ENCODE data around the gene NDFIP2. TPM values are rescaled to one million over a fixed set of nuclear protein-coding genes. Genes with fewer than 3 reads are reported as not detected.
A peak's percentile ranks its signal among the peaks of the same experiment; 100 is the strongest.

The NDFIP2 gene, protein sequence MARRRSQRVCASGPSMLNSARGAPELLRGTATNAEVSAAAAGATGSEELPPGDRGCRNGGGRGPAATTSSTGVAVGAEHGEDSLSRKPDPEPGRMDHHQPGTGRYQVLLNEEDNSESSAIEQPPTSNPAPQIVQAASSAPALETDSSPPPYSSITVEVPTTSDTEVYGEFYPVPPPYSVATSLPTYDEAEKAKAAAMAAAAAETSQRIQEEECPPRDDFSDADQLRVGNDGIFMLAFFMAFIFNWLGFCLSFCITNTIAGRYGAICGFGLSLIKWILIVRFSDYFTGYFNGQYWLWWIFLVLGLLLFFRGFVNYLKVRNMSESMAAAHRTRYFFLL
- total RNA-seq, result 31.8 TPM

DNA sequence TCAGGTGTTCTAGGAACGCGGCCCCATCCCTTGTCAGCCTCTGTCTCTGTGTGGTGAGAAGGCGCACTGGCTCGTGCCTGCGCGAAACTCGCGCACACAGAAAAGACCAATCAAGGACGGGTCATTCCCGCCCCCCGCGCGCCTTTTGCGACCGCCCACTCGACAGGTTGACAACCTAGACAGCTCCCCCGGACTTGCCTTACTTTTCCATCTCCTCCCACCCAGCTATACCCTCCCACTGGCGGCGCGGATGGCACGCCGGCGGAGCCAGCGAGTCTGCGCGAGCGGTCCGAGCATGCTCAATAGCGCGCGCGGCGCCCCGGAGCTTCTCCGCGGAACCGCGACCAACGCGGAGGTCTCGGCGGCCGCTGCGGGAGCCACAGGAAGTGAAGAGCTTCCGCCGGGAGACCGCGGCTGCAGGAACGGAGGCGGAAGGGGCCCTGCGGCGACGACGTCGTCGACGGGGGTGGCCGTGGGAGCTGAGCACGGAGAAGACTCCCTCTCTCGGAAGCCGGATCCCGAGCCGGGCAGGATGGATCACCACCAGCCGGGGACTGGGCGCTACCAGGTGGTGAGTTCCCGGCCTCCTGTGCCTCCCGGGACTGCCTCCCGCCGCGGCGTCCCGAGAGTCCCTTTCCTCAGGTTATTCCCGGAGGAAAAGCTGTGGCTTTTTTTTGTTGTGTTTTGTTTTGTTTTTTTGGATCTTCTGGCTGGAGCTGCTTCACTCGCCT, at the start of gene NDFIP2:
TSS of gene NDFIP2 (plus strand) at position 202 of the 731 bp plus-strand sequence. CDS start at position 251, 49 bp downstream.
- peak; percentile 86 for DNase-seq (ENCODE audit: low spot score)
- intact Hi-C loops (cut with DNase I), result no loop called here
- peak; percentile 95 for ATAC-seq

GRCh38 chr13:79432086-79432485, 48.9 kb upstream of the NDFIP2 start:
- no peak for ATAC-seq
- intact Hi-C loops (cut with DNase I), result no loop called here
- no peak for DNase-seq (ENCODE audit: low spot score)

GRCh38 chr13:79432992-79433391, 48.0 kb upstream of the NDFIP2 start:
- intact Hi-C loops (cut with DNase I), result no loop called here
- no peak for DNase-seq (ENCODE audit: low spot score)
- no peak for ATAC-seq

DNA sequence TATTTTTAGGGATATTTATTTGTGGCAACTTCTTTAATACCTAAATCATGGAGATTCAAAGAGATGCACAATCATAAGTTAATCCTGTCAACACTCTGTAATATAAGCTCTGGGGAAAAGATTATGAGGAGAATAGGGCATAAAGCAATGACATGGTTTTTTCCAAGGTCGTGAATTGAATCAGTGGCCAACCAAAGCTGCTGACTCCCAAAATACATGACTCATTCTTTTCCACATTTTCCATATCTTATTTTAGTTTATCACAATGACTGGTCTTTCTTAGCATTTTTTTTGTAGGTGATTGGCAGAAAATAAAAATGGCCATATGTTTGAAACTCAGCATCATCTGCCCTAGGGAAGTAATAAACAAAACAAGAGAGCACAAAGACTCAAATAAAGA, 46.4 kb upstream of the NDFIP2 start:
- intact Hi-C loops (cut with DNase I), result no loop called here
- ATAC-seq (no peak), DNase-seq (ENCODE audit: low spot score) (no peak)

DNA sequence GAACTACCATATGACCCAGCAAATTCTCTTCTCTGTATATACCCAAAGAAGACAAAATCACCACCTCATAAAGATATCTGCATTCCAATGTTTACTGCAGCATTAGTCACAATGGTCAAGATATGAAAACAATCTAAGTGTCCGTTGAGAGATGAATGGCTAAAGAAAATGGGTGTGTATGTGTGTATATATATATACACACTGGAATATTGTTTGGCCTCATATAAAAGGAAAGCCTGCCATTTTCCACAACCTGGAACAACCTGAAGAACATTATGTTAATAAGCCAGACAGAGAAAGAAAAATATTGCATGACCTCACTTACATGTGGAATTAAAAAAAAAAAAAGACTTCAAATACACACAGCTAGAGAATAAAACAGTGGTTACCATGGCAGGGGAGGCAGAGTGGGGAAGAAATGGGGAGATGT, 45.4 kb upstream of the NDFIP2 start:
- ATAC-seq, result no peak
- intact Hi-C loops (cut with DNase I), result no loop called here
- no peak for DNase-seq (ENCODE audit: low spot score)

DNA sequence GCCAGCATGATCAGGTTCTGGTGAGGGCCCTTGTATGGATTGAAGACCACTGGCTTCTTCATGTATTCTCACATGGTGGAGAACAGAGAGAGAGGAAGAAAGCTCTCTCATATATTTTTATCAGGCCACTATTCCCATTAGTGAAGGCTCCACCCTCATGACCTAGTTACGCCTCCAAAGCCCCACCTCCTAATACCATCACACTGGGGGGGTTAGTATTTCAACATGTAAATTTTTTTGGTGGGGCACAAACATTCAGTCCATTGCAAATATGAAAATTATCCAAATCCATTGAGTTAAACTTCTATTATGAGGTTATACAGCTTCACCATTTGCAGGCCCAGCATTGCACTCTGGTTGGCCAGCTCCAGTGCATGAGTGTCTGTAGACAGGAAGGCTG, 41.7 kb upstream of the NDFIP2 start:
- intact Hi-C loops (cut with DNase I), result no loop called here
- DNase-seq (ENCODE audit: low spot score) (no peak), ATAC-seq (no peak)

DNA sequence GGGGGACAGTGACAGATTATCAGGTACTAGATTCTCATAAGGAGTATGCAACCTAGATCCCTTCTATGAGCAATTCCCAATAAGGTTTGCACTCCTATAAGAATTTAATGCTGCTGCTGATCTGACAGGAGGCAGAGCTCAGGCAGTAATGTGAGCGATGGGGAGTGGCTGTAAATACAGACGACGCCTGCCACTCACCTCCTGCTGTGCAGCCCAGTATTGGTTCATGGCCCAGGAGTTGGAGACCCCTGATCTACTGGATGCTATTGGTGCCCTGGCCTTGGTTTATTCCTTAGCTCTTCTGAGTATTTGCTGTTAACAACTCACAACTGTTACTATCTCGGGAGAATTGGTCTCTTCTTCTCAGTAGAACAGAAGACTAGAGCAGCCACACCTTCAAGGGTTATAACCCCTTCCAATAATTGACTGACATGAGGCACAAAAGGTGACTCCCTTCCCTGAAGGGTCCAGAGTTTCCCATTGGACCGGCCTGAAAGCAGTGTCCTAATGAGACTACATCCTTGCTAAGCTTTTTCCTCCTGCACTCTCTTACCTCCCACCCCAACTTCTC, 39.9 kb upstream of the NDFIP2 start:
- ATAC-seq (no peak), DNase-seq (ENCODE audit: low spot score) (no peak)
- intact Hi-C loops (cut with DNase I), result no loop called here

GRCh38 chr13:79442221-79442620, 38.7 kb upstream of the NDFIP2 start:
- DNase-seq (ENCODE audit: low spot score), result no peak
- ATAC-seq, result no peak
- intact Hi-C loops (cut with DNase I), result no loop called here

DNA sequence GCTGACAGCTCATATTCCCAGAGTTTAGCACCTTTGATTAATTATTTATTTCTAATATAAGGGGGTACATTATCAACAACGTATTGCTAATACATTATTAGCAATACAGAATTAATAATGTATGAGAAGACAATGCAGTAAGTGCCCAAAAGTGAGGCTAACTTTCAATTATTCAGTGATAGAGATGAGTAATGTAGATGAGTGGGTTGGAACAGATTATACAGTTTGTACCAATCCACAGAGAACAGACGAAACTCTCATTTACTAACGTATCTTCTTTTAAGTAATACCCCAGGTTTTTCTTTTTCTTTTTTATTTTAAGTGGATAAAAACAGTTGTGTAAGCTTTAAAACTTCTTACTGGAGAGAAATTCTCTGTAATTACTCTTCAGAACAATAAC, 38.2 kb upstream of the NDFIP2 start:
- intact Hi-C loops (cut with DNase I), result no loop called here
- ATAC-seq (no peak), DNase-seq (ENCODE audit: low spot score) (no peak)

- no peak for ATAC-seq
- intact Hi-C loops (cut with DNase I), result no loop called here
- no peak for DNase-seq (ENCODE audit: low spot score)
Observed at GRCh38 chr13:79445968-79446645, 34.8 kb upstream of the NDFIP2 start.

DNA sequence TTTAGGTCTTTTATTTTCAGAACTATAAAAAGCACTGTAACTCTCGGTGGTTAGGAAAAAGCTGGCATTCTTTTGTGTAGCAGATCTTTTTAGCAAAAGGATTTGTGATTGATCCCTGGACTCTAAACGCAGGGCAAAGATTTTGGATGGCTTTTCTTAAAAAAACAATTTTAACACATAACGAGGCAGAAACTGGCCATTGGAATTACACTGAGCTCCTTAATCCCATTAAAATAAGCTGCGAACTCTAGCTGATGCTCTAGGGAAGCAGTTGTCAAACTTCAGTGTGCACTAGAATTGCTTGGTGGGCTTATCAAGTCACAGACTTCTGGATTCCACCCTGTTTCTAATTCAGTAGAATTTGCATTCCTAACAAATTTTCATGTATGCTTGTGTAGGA, 33.8 kb upstream of the NDFIP2 start:
- DNase-seq (ENCODE audit: low spot score), result no peak
- intact Hi-C loops (cut with DNase I), result no loop called here
- ATAC-seq, result no peak

- intact Hi-C loops (cut with DNase I), result no loop called here
- ATAC-seq, result no peak
Observed at GRCh38 chr13:79447741-79448140, 33.2 kb upstream of the NDFIP2 start.

DNA sequence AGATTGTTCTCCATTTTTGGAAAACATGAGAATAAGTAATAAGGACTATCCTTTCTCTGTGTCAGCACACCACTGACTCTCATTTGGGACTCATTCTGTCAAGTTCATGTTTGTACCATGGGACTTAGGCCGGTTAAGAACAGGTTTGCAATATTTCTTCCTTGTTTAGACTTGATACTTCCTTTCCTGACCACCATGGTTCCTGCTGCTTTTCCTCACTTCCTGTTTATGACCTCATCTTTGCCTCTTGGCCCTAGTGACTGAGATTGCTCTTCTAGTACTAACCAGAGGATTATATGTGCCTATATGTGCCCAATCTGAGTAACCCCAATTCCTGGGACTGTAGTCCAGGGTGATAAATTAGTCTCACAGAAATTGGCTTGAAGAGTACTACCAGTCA, 32.5 kb upstream of the NDFIP2 start:
- no peak for ATAC-seq
- intact Hi-C loops (cut with DNase I), result no loop called here
- no peak for DNase-seq (ENCODE audit: low spot score)

More at GRCh38 chr13:79447741-79448140, 33.2 kb upstream of the NDFIP2 start:
- DNase-seq (ENCODE audit: low spot score), result no peak

GRCh38 chr13:79450110-79450509, 30.8 kb upstream of the NDFIP2 start:
- intact Hi-C loops (cut with DNase I), result no loop called here
- ATAC-seq (no peak), DNase-seq (ENCODE audit: low spot score) (no peak)

- ATAC-seq (no peak), DNase-seq (ENCODE audit: low spot score) (no peak)
- intact Hi-C loops (cut with DNase I), result no loop called here
Observed at GRCh38 chr13:79451500-79451962, 29.4 kb upstream of the NDFIP2 start.

DNA sequence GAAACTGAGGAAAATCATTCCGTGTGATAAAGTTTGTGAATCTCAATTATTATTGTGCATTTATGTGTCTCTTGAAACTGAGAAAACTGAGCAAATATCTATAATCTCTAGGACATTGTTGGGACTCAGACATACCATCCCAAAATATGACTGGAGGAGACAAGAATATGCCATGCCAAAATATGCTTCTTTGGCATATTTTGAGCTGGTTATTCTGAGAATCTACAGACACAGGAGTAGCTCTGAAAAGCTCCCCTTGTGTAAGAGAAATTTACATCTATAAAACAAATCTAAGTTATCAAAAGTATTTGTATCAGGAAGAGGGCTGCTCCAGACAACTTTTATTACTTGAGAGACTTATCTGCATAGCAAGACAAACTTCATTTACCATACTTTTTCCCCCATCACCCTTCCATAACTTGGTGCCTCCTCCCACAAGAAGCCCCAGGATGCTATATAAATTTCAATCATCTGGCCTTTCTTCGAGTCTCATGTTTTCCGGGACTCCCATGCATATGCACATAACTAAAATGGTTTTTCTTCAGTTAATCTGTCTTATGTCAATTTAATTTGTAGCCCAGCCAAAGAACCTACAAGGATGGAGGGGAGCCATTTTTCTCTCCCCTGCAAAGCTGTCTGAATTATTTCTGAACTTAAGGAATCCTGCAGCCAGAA, 28.6 kb upstream of the NDFIP2 start:
- DNase-seq (ENCODE audit: low spot score), result no peak
- intact Hi-C loops (cut with DNase I), result no loop called here
- ATAC-seq, result no peak

GRCh38 chr13:79455331-79455730, 25.6 kb upstream of the NDFIP2 start:
- DNase-seq (ENCODE audit: low spot score), result no peak
- ATAC-seq, result no peak
- intact Hi-C loops (cut with DNase I), result no loop called here

- ATAC-seq, result no peak
- DNase-seq (ENCODE audit: low spot score), result no peak
- intact Hi-C loops (cut with DNase I), result no loop called here
Observed at GRCh38 chr13:79456051-79456450, 24.9 kb upstream of the NDFIP2 start.

All from sciatic nerve (tissue), 2 donors.